ENCODE measurements around the gene SMIM27.

GRCh38 chr9:32565967-32566366 is 13.8 kb downstream of the SMIM27 start:
- TF ChIP-seq, protein P1, sequence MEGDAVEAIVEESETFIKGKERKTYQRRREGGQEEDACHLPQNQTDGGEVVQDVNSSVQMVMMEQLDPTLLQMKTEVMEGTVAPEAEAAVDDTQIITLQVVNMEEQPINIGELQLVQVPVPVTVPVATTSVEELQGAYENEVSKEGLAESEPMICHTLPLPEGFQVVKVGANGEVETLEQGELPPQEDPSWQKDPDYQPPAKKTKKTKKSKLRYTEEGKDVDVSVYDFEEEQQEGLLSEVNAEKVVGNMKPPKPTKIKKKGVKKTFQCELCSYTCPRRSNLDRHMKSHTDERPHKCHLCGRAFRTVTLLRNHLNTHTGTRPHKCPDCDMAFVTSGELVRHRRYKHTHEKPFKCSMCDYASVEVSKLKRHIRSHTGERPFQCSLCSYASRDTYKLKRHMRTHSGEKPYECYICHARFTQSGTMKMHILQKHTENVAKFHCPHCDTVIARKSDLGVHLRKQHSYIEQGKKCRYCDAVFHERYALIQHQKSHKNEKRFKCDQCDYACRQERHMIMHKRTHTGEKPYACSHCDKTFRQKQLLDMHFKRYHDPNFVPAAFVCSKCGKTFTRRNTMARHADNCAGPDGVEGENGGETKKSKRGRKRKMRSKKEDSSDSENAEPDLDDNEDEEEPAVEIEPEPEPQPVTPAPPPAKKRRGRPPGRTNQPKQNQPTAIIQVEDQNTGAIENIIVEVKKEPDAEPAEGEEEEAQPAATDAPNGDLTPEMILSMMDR (IDR thresholded peaks at IDR 0.05; ENCODE audit: low read depth, low read length), result no peak
- no peak for TF ChIP-seq POLR2A (IDR thresholded peaks at IDR 0.05; ENCODE audit: extremely low read depth, insufficient read length)

Measured in NB4 (cell line).